ENCODE data around the gene ZNF784.

The ZNF784 gene

DNA sequence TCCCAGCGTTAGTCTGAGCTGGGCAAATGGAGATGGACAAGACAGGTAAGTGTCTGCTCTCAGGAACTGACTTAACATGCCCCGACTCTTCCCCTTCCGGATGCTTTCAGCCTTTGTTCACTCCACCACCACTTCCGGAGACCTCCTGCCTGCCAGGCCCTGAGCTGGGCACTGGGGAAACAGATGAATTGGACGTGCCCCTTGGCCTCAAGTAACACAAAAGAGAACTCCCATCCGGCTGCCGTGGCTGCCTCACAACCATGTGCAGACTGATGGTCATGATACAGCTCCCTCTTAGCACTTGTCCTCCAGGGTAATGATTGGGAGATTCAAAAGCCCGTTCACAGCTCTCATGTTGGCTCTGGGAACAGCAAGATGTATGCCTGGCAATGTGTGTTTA is 6.9 kb downstream of the ZNF784 start:
- no peak for DNase-seq

DNA sequence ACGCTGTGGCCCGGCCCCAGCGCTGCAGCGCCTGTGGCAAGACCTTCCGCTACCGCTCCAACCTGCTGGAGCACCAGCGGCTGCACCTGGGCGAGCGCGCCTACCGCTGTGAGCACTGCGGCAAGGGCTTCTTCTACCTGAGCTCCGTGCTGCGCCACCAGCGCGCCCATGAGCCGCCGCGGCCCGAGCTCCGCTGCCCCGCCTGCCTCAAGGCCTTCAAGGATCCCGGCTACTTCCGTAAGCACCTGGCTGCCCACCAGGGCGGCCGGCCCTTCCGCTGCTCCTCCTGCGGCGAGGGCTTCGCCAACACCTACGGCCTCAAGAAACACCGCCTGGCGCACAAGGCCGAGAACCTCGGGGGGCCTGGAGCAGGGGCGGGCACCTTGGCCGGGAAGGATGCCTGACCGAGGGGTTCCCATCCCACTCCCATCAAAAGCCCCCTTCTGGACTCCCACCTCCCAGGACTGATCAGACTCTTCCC is 7.9 kb downstream of the ZNF784 start:
- no peak for DNase-seq

DNA sequence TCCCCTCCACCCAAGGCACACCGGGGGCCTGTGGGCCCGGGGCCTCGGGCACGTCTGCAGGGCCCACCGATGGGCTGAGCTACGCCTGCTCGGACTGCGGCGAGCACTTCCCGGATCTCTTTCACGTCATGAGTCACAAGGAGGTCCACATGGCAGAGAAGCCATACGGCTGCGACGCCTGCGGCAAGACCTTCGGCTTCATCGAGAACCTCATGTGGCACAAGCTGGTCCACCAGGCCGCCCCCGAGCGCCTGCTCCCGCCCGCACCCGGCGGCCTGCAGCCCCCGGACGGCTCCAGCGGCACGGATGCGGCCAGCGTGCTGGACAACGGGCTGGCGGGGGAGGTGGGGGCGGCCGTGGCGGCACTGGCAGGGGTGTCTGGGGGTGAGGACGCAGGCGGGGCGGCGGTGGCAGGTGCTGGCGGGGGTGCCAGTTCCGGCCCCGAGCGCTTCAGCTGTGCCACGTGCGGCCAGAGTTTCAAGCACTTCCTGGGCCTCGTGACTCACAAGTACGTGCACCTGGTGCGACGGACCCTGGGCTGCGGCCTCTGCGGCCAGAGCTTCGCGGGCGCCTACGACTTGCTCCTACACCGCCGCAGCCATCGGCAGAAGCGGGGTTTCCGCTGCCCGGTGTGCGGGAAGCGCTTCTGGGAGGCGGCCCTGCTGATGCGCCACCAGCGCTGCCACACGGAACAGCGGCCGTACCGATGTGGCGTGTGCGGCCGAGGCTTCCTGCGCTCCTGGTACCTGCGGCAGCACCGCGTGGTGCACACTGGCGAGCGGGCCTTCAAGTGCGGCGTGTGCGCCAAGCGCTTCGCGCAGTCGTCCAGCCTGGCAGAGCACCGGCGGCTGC is 8.6 kb downstream of the ZNF784 start:
- DNase-seq = no peak

GRCh38 chr19:55614711-55615542 is 9.4 kb downstream of the ZNF784 start:
- DNase-seq = no peak

DNA sequence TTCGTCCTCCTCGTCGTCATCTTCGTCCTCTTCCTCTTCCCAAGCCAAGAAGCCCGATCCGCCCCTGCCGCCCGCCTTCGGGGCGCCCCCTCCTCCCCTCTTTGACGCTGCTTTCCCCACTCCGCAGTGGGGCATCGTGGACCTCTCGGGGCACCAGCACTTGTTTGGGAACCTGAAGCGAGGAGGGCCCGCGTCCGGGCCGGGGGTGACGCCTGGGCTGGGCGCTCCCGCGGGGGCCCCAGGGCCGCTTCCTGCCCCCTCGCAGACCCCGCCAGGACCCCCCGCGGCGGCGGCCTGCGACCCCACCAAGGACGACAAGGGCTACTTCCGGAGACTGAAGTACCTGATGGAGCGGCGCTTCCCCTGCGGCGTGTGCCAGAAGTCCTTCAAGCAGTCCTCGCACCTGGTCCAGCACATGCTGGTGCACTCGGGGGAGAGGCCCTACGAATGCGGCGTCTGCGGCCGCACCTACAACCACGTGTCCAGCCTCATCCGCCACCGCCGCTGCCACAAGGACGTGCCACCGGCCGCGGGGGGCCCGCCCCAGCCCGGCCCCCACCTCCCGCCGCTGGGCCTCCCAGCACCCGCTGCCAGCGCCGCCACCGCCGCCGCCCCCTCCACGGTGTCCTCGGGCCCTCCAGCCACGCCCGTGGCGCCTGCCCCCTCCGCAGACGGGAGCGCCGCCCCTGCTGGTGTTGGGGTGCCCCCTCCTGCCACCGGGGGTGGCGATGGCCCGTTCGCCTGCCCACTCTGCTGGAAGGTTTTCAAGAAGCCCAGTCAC is 10.2 kb downstream of the ZNF784 start:
- no peak for DNase-seq

GRCh38 chr19:55613396-55613795 is 11.0 kb downstream of the ZNF784 start:
- DNase-seq = no peak

DNA sequence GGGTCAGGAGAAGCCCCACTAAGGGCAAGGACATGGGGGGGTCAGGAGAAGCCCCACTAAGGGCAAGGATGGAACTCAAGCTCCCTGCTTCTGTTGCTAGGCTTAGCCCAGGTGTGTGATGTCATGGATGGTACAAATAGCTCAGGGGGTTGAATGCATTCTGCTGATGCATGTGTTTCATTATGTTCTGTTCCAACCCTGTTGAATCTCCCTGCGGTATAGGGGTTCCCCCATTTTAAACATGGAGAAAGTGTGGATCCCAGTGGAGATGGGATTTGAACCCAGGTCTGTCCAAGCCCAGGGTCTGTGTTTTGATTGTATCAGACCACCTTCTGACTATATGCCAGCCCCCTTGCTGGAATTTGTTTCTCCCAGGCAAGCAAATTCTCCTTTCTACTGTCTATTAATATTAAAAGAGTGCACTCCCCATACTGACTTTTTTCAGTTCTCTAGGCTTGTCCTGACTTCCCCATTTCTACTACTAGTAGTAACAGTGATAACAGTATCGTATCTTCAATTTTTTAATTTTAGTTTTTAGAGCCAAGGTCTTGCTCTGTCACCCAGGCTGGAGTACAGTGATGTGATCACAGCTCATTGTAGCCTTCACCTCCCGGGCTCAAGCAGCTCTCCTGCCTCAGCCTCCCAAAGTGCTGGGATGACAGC is 12.3 kb downstream of the ZNF784 start:
- DNase-seq = no peak

DNA sequence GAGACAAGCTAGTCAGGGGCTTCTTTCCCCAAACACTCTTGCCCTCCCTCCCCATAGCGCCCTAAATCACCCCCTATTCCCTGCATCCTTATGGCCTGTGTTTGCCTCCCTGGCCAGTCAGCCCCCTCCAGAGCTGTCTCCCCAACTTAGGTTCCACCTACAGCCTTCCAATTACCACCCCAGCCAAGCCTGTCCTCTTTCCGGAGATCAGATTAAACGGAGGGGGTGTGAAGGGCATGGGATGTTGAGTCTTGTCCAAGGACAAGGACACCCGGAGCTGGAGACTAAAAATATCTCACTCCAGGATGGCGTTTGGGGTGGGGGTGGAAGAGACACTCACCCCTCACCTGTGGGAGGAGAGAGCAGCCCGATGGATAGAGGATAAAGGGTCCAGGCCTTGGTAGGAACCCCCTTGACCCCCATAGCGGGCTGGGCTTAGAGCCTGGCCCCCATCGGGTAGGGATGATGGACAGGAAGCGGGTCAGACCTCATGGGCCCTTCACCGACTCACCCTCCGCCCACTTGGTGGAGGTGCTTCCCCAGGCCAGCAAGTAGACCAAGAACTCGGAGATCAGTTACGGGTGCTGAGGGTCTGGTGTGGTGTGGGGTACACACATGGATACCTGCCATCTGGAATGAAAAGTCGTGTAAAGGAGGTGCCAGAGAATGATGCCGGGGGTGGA is 12.9 kb downstream of the ZNF784 start:
- DNase-seq = no peak

DNA sequence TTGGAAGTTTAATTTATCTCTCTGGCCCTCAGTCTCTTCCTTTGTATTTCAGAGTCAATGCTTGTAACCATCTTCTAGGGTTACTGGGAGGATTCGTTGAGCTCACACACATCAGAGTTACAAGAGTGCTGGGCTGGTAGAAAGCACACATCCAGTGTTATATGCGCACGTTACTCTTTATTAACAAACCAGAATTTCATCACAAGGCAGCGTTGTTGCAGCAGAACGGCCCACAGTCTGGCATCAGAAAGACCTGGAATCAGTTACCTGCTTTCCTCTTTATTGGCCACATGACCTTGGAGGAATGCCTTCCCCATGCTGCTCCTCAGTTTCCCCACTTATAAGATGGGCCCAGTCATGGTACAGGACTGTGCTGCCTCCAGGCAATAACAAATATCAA is 15.0 kb downstream of the ZNF784 start:
- no peak for DNase-seq

DNA sequence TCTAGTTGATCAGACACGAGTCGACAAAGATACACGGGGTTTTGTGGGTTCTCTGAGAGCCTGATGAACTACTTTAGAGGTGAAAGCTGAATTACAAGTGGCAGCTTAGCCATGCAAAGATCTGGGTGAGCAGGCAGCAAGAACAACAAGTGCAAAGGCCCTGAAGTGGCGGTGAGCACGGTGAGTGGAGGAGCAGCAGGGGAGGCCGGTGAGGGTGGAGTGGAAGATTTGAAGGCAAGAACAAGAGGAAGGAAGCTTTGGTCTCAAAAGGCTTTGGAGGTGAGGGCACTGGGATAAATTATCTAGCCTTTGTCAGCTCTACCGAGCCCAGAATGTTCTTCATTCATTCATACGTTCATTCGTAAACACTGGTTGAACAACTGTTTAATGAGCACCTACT is 17.5 kb downstream of the ZNF784 start:
- no peak for DNase-seq

DNA sequence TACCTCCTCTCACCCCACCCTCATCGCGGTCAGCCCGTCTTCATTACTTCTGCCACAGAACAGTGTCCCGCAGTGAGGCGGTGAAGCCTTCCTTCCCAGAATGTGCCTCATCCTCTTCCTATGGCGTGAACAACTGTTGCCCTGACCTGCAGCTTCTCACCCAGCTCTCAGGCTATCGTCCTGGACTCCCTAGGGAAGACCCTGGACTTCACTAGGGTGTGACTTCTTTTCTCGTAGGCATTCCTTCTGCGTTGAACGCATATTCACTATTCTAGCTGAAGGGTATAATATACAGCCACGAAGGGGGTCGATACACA is 17.9 kb downstream of the ZNF784 start:
- DNase-seq = no peak

DNA sequence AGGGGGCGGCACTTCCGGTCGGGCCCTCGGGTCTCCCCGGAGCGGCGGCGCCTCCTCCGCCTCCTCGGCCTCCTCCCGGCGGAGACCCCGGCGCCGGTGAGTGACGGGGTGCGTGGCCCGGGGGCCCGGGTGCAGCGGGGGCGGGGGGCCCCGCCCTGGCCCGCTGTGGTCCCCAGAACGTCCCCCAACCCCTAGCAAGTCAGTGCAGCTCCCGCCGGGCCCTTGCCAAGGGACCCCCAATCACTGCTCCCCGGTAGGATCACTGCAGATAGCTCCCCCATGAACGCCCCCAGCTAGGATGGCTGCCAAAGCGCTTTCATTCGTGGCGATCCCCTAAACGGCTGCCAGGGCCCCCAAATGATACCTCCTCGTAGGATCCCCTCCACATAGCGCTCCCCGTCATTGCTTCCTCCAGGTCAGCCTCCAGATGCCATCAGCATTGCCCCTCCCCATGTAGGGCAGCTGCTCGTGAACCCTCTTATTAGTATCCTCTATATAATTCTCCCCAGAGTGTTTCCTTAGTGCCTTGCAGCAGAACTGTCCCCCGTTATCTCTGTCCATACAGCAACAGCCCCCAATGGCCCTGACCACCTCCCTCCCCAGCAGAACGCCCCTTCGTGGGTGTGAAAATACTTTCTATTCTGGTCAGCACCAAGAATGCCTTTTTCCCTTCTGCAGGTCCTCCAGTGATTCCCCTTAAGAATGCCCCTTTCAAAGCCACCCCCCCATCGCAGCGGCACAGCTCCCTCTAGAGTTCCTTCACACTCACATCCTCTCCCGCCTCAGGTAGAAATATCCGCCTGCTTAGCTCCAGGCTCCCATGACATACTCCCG is 18.5 kb downstream of the ZNF784 start, which contains the start of gene ZNF865:
TSS of gene ZNF865 (plus strand) at position 11 of the 834 bp plus-strand sequence. CDS start 7,972 bp downstream, outside the sequence.
- peak; percentile 88 for DNase-seq

- DNase-seq = peak; percentile 99
Observed at GRCh38 chr19:55605207-55605636, 19.1 kb downstream of the ZNF784 start.

DNA sequence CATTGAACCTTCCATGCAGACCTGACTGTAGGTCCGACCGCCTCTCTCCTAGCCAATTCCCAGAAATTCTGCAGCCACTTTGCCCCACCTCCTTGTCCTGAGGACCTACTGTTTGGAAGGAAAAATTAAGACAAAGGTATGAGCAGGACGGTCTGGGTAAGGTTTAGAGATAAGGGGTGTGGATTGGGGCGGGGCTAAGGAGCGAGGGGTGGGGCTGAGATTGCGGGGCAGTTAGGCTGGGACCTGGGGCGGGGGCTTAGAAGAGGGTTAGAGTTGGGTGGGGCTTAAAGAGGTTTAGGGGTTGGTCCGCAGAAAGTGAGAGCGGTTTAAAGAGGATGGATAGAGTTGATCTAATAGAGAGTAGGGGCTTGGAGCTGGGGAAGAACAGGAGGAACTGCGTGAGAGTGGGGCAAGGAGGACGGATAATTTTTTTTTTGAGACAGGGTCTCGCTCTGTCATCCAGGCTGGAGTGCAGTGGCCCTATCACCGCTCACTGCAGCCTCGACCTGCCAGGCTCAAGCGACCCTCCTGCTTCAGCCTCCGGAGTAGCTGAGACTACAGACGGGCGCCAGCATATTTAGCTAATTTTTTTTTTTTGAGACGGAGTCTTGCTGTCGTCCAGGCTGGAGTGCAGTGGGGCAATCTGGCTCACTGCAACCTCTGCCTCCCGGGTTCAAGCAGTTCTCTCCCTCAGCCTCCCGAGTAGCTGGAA is 20.6 kb downstream of the ZNF784 start:
- DNase-seq = no peak

- DNase-seq = no peak
Observed at GRCh38 chr19:55603115-55603514, 21.3 kb downstream of the ZNF784 start.

GRCh38 chr19:55602104-55603001 is 22.0 kb downstream of the ZNF784 start:
- no peak for DNase-seq

DNA sequence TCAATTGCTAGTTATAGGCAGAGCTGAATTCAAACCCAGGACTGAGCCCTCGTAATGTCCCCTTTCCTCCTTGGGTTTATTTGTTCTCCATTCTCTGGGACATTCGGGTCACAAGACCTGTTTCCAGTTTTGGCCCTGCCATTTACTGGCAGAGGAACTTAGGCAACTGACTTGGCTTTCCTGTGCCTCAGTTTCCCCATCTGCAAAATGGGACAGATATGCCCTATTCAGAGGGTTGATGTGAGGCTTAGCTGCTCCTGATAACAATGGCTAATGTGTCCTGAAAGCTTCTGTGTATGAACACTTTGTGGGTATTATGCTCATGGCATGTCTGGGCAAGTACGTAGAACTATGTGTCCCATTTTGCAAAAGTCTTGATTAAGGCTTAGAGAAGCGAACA is 23.3 kb downstream of the ZNF784 start:
- DNase-seq = no peak

DNA sequence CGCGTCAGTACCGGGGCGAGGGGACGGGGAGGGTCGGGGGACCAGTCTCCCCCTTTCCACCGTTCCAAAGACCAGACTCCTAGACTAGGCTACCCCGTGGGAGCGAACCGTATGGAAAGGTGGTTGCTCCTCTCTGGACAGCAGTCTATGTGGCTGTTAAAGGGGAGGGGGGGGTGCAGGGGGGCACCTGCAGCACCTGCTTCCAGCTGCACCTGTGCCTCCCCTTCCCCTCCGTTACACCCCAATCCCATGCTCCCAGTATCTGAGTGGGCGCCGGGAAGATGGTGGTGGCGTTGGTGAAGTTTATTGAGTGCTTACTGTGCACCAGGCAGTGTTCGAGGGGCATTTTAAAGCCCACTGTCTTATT is 23.7 kb downstream of the ZNF784 start:
- DNase-seq = no peak
